HepG2 (cell line): ENCODE data around the gene TKFC. TPM values are rescaled to one million over a fixed set of nuclear protein-coding genes. Genes with fewer than 3 reads are reported as not detected.

ENCODE experiments used
- ATAC-seq: fragments of 200-7000 bp; cut with Tn5 transposase; 3 replicates; pipeline ENCODE4 v1.9.1; 2020; ENCODE audit warnings: mild to moderate bottlenecking, moderate library complexity
- BruUV-seq: library from RNA; stranded (reverse); fragments of 400-500 nt; replicated peaks from 2 replicates; lab custom pipeline; 2021; lab: Mats Ljungman, UMichigan
- CTCF ChIA-PET: fragments of 300-600 bp; formaldehyde crosslinking; extraction: SDS; loops from one replicate; lab custom pipeline; 2021; ENCODE audit warnings: low total read pairs, inconsistent platforms, low intra/inter-chr PET ratio; lab: Yijun Ruan, JAX
- POLR2A ChIA-PET: fragments of 350-600 bp; sonication (Branson Sonifier 250); formaldehyde crosslinking; loops from one replicate; lab custom pipeline; 2020; ENCODE audit warnings: antibody characterized with exemption, inconsistent platforms; lab: Yijun Ruan, JAX
- DNase-seq: peaks from one replicate; pipeline ENCODE4 v3.0.0-alpha.2; 2015; ENCODE audit warnings: low spot score
- FAIRE-seq: peaks from 3 replicates; lab custom pipeline; 2011; peaks lifted over from hg19 to GRCh38; lab: Jason Lieb, UNC
- H2AFZ ChIP-seq: one replicate; pipeline ENCODE4 v1.6.1; 2011; ENCODE audit warnings: low read length, inconsistent platforms
- H3K27ac ChIP-seq: fragments of 300-600 bp; 3 replicates; pipeline ENCODE4 v1.8.0; 2011; ENCODE audit warnings: mixed run types, mild to moderate bottlenecking, mixed read lengths, low read length, inconsistent platforms; ENCODE audit not compliant: insufficient read depth; ENCODE audit errors: extremely low read length
- H3K27me3 ChIP-seq, 2 experiments: fragments of 200-600 bp in 1 of 2; 2 replicates in 1 of 2; 3 replicates in 1 of 2; pipeline versions ENCODE4 v1.6.0 to v1.8.0; 2011; ENCODE audit warnings: low read length in 2 of 2, mild to moderate bottlenecking in 2 of 2, moderate library complexity in 2 of 2, inconsistent platforms in 1 of 2; ENCODE audit not compliant: insufficient read depth in 2 of 2, control insufficient read depth in 1 of 2
- H3K36me3 ChIP-seq, 2 experiments: fragments of 200-600 bp in 1 of 2; replicated peaks in 1 of 2; 2 replicates in 1 of 2; 3 replicates in 1 of 2; pipeline versions ENCODE4 v1.5.1 to v1.8.0; 2011; ENCODE audit warnings: low read length in 2 of 2, inconsistent platforms in 1 of 2; ENCODE audit not compliant: insufficient read depth in 2 of 2, control insufficient read depth in 1 of 2
- H3K4me1 ChIP-seq: 2 replicates; pipeline ENCODE4 v1.5.1; 2012; ENCODE audit warnings: low read length, inconsistent platforms; ENCODE audit not compliant: insufficient read depth
- H3K4me2 ChIP-seq: 2 replicates; pipeline ENCODE4 v1.6.0; 2011; ENCODE audit warnings: low read depth, low read length, inconsistent platforms
- H3K4me3 ChIP-seq, 3 experiments: fragments of 200-600 bp in 1 of 3; sonication (generic), shearing (Covaris generic) in 1 of 3; replicated peaks in 1 of 3; 2 replicates each; pipeline ENCODE4 v1.5.1; 2011 to 2016; ENCODE audit warnings: low read length in 3 of 3, inconsistent platforms in 2 of 3, low read depth in 2 of 3, mild to moderate bottlenecking in 2 of 3, control low read depth in 1 of 3, mixed read lengths in 1 of 3; ENCODE audit not compliant: insufficient read depth in 1 of 3
- H3K79me2 ChIP-seq: one replicate; pipeline ENCODE4 v1.6.1; 2011; ENCODE audit warnings: low read length, inconsistent platforms; ENCODE audit not compliant: insufficient read depth
- H3K9ac ChIP-seq: 2 replicates; pipeline ENCODE4 v1.6.0; 2011; ENCODE audit warnings: mild to moderate bottlenecking, low read depth, low read length, inconsistent platforms; ENCODE audit not compliant: insufficient read depth
- H3K9me3 ChIP-seq: 2 replicates; pipeline ENCODE4 v1.5.1; 2012; ENCODE audit warnings: mild to moderate bottlenecking, low read length
- H4K20me1 ChIP-seq: 2 replicates; pipeline ENCODE4 v1.6.0; 2011; ENCODE audit warnings: inconsistent platforms, mild to moderate bottlenecking, low read length, moderate library complexity; ENCODE audit not compliant: insufficient read depth
- HOXA3 ChIP-seq: sonication (generic); formaldehyde crosslinking; IDR thresholded peaks from 2 replicates; pipeline ENCODE4 v1.5.0; 2020; ENCODE audit warnings: missing genetic modification reagents
- NFRKB ChIP-seq: fragments of 450-650 bp; IDR thresholded peaks from 2 replicates; pipeline ENCODE4 v1.6.1; 2017
- POGZ ChIP-seq: sonication (generic); formaldehyde crosslinking; IDR thresholded peaks from 2 replicates; pipeline ENCODE4 v1.4.0; 2020; ENCODE audit warnings: mild to moderate bottlenecking, missing genetic modification reagents
- RFXAP ChIP-seq: sonication (generic); formaldehyde crosslinking; IDR thresholded peaks from 2 replicates; pipeline ENCODE4 v1.4.0; 2020; ENCODE audit warnings: missing genetic modification reagents, borderline replicate concordance
- RXRA ChIP-seq: sonication (generic); formaldehyde crosslinking; IDR thresholded peaks from 2 replicates; pipeline ENCODE4 v1.5.1; 2020; ENCODE audit warnings: missing genetic modification reagents
- ZFAT ChIP-seq: sonication (generic); formaldehyde crosslinking; conservative IDR thresholded peaks from 2 replicates; pipeline ENCODE4 v1.8.1; 2023; ENCODE audit warnings: missing genetic modification reagents, inconsistent platforms
- ZNF577 ChIP-seq: sonication (generic); formaldehyde crosslinking; IDR thresholded peaks from 2 replicates; pipeline ENCODE4 v1.4.0; 2020; ENCODE audit warnings: mild to moderate bottlenecking, low read depth, missing genetic modification reagents, borderline replicate concordance
- ZNF747 ChIP-seq: sonication (generic); formaldehyde crosslinking; IDR thresholded peaks from 2 replicates; pipeline ENCODE4 v1.8.1; 2023; ENCODE audit warnings: missing genetic modification reagents, mild to moderate bottlenecking, borderline replicate concordance
- WGBS: methylation state at CpG from one replicate; pipeline ENCODE4 v1.1.6; 2017; ENCODE audit warnings: low lambda C conversion rate; 5-methylcytosine and 5-hydroxymethylcytosine counted together
- in situ Hi-C: cut with HindIII; loops from 2 replicates; pipeline ENCODE4 v1.10.0; 2017; ENCODE audit warnings: low pct_unique_long_range_greater_than_20kb; ENCODE audit not compliant: extremely low pct_ligation_motif_present
- intact Hi-C: fragments of 100-400 bp; cut with micrococcal nuclease; formaldehyde crosslinking; loops from one replicate; pipeline ENCODE4 v1.10.0; 2022; ENCODE audit not compliant: unreplicated experiment
- polyA plus RNA-seq, 8 experiments: library from polyadenylated mRNA; depleted of rRNA in 3 of 8; stranded (reverse) in 7 of 8; unstranded in 1 of 8; fragments of >200 nt; fragmentation: Illumina TruSeq in 4 of 8; extraction: Trizol in 4 of 8; gene quantifications; 2 replicates each; pipeline versions ENCODE4 v1.2.1 to v1.2.3, GENCODE V29; 2011 to 2016; ENCODE audit warnings: low read depth in 4 of 8, missing spikeins in 1 of 8, mixed read lengths in 1 of 8; ENCODE audit not compliant: insufficient read depth in 1 of 8
- total RNA-seq, 5 experiments: library from RNA; depleted of rRNA; stranded (reverse); fragments of >200 nt; fragmentation: Illumina TruSeq; extraction: Trizol; gene quantifications; 2 replicates each; pipeline ENCODE4 v1.2.3, GENCODE V29; 2016; ENCODE audit warnings: low read depth in 1 of 5
- TF ChIP-seq, protein P1 (sequence below): sonication (generic); formaldehyde crosslinking; IDR thresholded peaks from 2 replicates; pipeline ENCODE4 v1.4.0; 2020; ENCODE audit warnings: missing genetic modification reagents, borderline replicate concordance
- TF ChIP-seq, protein P2 (sequence below): sonication (generic); formaldehyde crosslinking; IDR thresholded peaks from 2 replicates; pipeline ENCODE4 v1.4.0; 2020; ENCODE audit warnings: mild to moderate bottlenecking, missing genetic modification reagents
- TF ChIP-seq, protein P3 (sequence below): sonication (generic); formaldehyde crosslinking; IDR thresholded peaks from 2 replicates; pipeline ENCODE4 v1.5.0; 2020; ENCODE audit warnings: mild to moderate bottlenecking, low read depth, missing genetic modification reagents, borderline replicate concordance
- TF ChIP-seq, protein P4 (sequence below): sonication (generic); formaldehyde crosslinking; IDR thresholded peaks from 2 replicates; pipeline ENCODE4 v1.4.0; 2020; ENCODE audit warnings: missing genetic modification reagents
- TF ChIP-seq, protein P5 (sequence below): sonication (generic); formaldehyde crosslinking; IDR thresholded peaks from 2 replicates; pipeline ENCODE4 v1.5.1; 2020; ENCODE audit warnings: mild to moderate bottlenecking, missing genetic modification reagents, moderate library complexity

The TKFC gene
- total and polyA plus RNA-seq, 2 of the 13 experiments (the other 11 are each of a cell fraction or from before 2014, with no cell fraction given) = 147 to 197 TPM

DNA sequence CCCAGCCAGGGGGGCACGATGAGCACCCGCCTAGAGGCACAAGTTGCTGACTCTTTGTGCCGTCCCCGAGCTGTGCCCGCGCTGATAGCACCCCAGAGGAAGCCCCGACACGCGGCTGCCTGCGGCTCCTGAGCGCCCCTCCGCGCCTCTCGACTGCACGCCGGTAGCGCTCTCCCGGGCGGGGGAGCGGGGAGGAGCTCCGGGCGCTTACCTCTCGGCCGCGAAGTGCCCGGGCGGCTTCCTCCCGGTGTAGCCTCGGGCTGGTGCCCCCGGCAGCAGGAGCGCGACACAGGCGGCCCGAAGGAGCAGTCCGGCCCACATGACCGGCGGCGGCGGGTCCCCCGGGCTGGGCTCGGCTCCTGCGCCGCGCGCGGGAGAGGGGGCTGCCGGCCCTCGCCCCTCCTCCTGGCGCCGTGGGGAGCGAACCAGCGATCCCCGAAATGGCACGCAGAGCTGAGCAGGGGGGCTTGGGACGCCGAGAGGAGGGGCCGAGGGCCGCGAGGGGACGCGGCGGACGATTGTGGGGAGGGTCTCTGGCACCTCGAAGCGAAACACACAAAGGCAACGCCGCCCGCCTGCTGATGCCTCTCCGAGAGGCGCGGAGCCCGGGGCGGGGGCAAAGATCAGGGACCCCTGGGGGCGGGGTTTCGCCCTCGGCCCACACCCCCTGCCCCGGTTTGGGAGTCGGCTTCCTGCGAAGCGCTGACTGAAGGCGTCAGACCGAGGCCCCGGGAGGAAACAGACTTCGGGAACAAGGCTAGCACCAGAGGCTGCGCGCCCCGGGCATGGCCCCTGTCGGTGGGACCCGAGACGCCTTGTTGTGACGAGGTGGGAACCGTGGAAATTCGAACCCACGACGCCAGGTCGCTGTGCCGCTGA lies 38.1 kb upstream of the TKFC start, which contains the start of gene VWCE:
VWCE (minus strand) TSS at position 600 of the 879 bp plus-strand sequence; CDS start at position 321, 279 bp downstream.
- Histone ChIP-seq H3K4me2 (peak within 1 kb of the TSS; percentile 93), H4K20me1 (peaks cover 20% of the 10 kb centered on the region), H3K4me3 (peak within 1 kb of the TSS; percentile 67 to 88 (median 83)), H3K79me2 (peaks cover 45% of the 10 kb centered on the region), H3K9me3 (no peaks in the 10 kb centered on the region), H2AFZ (no peak within 1 kb of the TSS), H3K27ac (peak within 1 kb of the TSS; percentile 94), H3K36me3 (peaks cover 14 to 39% of the 10 kb centered on the region in 2 experiments; a peak in 4 of 5 replicates), H3K4me1 (peaks cover 74% of the 10 kb centered on the region), H3K27me3 (no peaks in the 10 kb centered on the region; a peak in 1 of 5 replicates), H3K9ac (peak within 1 kb of the TSS; percentile 91)
- ChIA-PET POLR2A (interaction anchor here (0.6 to 2.7 kb wide), 15 partner anchors 9 to 135 kb away, joined by 3 to 23 read pairs (median 3); partner anchors contain the start of genes CPSF7, CYB561A3, SDHAF2 and TMEM138), CTCF (no interaction called here)
- peak; percentile 73 for ATAC-seq
- peak; percentile 76 for DNase-seq
- intact Hi-C loops = loop anchor here (5.0 kb wide), 1 partner anchor 92 kb away; no protein-coding TSS in a partner anchor
- FAIRE-seq = no peak
- in situ Hi-C loops = no loop called here
- 0% methylated on average over 8 of the region's 97 CpGs for WGBS
- TSS peak; percentile 32 for BruUV-seq
- TF ChIP-seq, protein P1, sequence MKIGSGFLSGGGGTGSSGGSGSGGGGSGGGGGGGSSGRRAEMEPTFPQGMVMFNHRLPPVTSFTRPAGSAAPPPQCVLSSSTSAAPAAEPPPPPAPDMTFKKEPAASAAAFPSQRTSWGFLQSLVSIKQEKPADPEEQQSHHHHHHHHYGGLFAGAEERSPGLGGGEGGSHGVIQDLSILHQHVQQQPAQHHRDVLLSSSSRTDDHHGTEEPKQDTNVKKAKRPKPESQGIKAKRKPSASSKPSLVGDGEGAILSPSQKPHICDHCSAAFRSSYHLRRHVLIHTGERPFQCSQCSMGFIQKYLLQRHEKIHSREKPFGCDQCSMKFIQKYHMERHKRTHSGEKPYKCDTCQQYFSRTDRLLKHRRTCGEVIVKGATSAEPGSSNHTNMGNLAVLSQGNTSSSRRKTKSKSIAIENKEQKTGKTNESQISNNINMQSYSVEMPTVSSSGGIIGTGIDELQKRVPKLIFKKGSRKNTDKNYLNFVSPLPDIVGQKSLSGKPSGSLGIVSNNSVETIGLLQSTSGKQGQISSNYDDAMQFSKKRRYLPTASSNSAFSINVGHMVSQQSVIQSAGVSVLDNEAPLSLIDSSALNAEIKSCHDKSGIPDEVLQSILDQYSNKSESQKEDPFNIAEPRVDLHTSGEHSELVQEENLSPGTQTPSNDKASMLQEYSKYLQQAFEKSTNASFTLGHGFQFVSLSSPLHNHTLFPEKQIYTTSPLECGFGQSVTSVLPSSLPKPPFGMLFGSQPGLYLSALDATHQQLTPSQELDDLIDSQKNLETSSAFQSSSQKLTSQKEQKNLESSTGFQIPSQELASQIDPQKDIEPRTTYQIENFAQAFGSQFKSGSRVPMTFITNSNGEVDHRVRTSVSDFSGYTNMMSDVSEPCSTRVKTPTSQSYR (CRISPR knock-in tag) = 0 out of 2 replicates have a peak, but pooled peaks have one; percentile 13
- TF ChIP-seq, protein P2, sequence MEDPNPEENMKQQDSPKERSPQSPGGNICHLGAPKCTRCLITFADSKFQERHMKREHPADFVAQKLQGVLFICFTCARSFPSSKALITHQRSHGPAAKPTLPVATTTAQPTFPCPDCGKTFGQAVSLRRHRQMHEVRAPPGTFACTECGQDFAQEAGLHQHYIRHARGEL (CRISPR knock-in tag) = 0 out of 2 replicates have a peak, but pooled peaks have one; percentile 49
- TF ChIP-seq, protein P3, sequence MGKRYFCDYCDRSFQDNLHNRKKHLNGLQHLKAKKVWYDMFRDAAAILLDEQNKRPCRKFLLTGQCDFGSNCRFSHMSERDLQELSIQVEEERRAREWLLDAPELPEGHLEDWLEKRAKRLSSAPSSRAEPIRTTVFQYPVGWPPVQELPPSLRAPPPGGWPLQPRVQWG = no peak
- TF ChIP-seq POGZ (CRISPR knock-in tag) (no peak), RXRA (no peak; the same call in 1 of the 2 replicates), ZFAT (CRISPR knock-in tag) (no peak), ZNF577 (CRISPR knock-in tag) (no peak), RFXAP (CRISPR knock-in tag) (no peak; the same call in 1 of the 2 replicates), ZNF747 (CRISPR knock-in tag) (peak; percentile 84; the same call in 1 of the 2 replicates), HOXA3 (peak; percentile 49; the same call in 1 of the 2 replicates), NFRKB (no peak)
- TF ChIP-seq, protein P4, sequence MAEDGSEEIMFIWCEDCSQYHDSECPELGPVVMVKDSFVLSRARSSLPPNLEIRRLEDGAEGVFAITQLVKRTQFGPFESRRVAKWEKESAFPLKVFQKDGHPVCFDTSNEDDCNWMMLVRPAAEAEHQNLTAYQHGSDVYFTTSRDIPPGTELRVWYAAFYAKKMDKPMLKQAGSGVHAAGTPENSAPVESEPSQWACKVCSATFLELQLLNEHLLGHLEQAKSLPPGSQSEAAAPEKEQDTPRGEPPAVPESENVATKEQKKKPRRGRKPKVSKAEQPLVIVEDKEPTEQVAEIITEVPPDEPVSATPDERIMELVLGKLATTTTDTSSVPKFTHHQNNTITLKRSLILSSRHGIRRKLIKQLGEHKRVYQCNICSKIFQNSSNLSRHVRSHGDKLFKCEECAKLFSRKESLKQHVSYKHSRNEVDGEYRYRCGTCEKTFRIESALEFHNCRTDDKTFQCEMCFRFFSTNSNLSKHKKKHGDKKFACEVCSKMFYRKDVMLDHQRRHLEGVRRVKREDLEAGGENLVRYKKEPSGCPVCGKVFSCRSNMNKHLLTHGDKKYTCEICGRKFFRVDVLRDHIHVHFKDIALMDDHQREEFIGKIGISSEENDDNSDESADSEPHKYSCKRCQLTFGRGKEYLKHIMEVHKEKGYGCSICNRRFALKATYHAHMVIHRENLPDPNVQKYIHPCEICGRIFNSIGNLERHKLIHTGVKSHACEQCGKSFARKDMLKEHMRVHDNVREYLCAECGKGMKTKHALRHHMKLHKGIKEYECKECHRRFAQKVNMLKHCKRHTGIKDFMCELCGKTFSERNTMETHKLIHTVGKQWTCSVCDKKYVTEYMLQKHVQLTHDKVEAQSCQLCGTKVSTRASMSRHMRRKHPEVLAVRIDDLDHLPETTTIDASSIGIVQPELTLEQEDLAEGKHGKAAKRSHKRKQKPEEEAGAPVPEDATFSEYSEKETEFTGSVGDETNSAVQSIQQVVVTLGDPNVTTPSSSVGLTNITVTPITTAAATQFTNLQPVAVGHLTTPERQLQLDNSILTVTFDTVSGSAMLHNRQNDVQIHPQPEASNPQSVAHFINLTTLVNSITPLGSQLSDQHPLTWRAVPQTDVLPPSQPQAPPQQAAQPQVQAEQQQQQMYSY (CRISPR knock-in tag) = peak; percentile 15; the same call in 1 of the 2 replicates
- TF ChIP-seq, protein P5, sequence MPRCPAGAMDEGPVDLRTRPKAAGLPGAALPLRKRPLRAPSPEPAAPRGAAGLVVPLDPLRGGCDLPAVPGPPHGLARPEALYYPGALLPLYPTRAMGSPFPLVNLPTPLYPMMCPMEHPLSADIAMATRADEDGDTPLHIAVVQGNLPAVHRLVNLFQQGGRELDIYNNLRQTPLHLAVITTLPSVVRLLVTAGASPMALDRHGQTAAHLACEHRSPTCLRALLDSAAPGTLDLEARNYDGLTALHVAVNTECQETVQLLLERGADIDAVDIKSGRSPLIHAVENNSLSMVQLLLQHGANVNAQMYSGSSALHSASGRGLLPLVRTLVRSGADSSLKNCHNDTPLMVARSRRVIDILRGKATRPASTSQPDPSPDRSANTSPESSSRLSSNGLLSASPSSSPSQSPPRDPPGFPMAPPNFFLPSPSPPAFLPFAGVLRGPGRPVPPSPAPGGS = no peak
